ENCODE results near the gene GNB1. TPM values are rescaled to one million over a fixed set of nuclear protein-coding genes. Genes with fewer than 3 reads are reported as not detected.
A peak's percentile ranks its signal among the peaks of the same experiment; 100 is the strongest.
"Not testable (repeated sequence)": the region's sequence is repeated elsewhere in the genome, so short reads cannot be mapped to it uniquely, and the experiment has no call there.

Gene GNB1
- total and polyA plus RNA-seq, 8 donors, result 49.6 to 195 (median 125) TPM

GRCh38 chr1:1861339-1861730, 29.6 kb downstream of the GNB1 start:
- DNase-seq, result no peak
- TF ChIP-seq POLR2AphosphoS5 (IDR thresholded peaks at IDR 0.05), result no peak
- no peak for TF ChIP-seq POLR2A (IDR thresholded peaks at IDR 0.05)
- no peak for TF ChIP-seq CTCF (IDR thresholded peaks at IDR 0.05)
- TF ChIP-seq EP300 (IDR thresholded peaks at IDR 0.05), result no peak
- Histone ChIP-seq H3K27me3 (no peaks in the 10 kb centered on the region), H3K36me3 (no peaks in the 10 kb centered on the region), H3K4me3 (no peak overlapping the region), H3K4me1 (peaks cover 54 to 98% (median 80%) of the 10 kb centered on the region in 4 donors), H3K9me3 (no peaks in the 10 kb centered on the region), H3K27ac (no peak overlapping the region)
- WGBS, 5 donors, result 67 to 88% (median 80%) methylated on average over 1 of the region's 1 CpG
- intact Hi-C loops (cut with DNase I; ENCODE audit: low total_unique reads), result no loop called here

GRCh38 chr1:1859970-1860697, 30.8 kb downstream of the GNB1 start:
- DNase-seq; H3K9me3 ChIP-seq; H3K27me3 ChIP-seq; H3K36me3 ChIP-seq; intact Hi-C loops (cut with DNase I; ENCODE audit: low total_unique reads); H3K4me3 ChIP-seq: not testable (repeated sequence)
- peak overlapping the region in 4 of 5 donors; percentile 81 to 86 (median 83) for H3K27ac ChIP-seq
- WGBS, 5 donors, result 79 to 86% (median 84%) methylated on average over 8 of the region's 8 CpGs
- H3K4me1 ChIP-seq, result peaks cover 56 to 98% (median 78%) of the 10 kb centered on the region in 4 donors

- TF ChIP-seq POLR2AphosphoS5 (IDR thresholded peaks at IDR 0.05) (peak in 2 of 3 donors; percentile 25 to 79), POLR2A (IDR thresholded peaks at IDR 0.05) (no peak), CTCF (IDR thresholded peaks at IDR 0.05) (peak in 2 of 7 experiments; percentile 29 to 34), EP300 (IDR thresholded peaks at IDR 0.05) (no peak)
- Histone ChIP-seq H3K36me3 (no peaks in the 10 kb centered on the region), H3K27ac (peak overlapping the region; percentile 81 to 86 (median 84))
Observed at GRCh38 chr1:1858382-1859086, 32.4 kb downstream of the GNB1 start.

GRCh38 chr1:1857096-1857703, 33.7 kb downstream of the GNB1 start:
- TF ChIP-seq CTCF (IDR thresholded peaks at IDR 0.05) (no peak), POLR2A (IDR thresholded peaks at IDR 0.05) (peak in 1 of 4 donors; percentile 41), EP300 (IDR thresholded peaks at IDR 0.05) (no peak), POLR2AphosphoS5 (IDR thresholded peaks at IDR 0.05) (peak in 2 of 3 donors; percentile 56 to 70)
- Histone ChIP-seq H3K27ac (peak overlapping the region; percentile 70 to 86 (median 82)), H3K4me1 (peaks cover 54 to 97% (median 79%) of the 10 kb centered on the region in 4 donors), H3K9me3 (no peaks in the 10 kb centered on the region), H3K27me3 (no peaks in the 10 kb centered on the region), H3K4me3 (no peak overlapping the region), H3K36me3 (peaks cover 0 to 4% (median 0%) of the 10 kb centered on the region in 4 donors)
- WGBS, 5 donors, result 39 to 51% (median 41%) methylated on average over 4 of the region's 4 CpGs
- DNase-seq, result peak in 1 of 2 donors; percentile 76
- intact Hi-C loops (cut with DNase I; ENCODE audit: low total_unique reads), result no loop called here

More at GRCh38 chr1:1858382-1859086, 32.4 kb downstream of the GNB1 start:
- no peaks in the 10 kb centered on the region for H3K9me3 ChIP-seq
- peak overlapping the region in 1 of 4 donors; percentile 22 for H3K4me3 ChIP-seq
- H3K4me1 ChIP-seq, result peaks cover 65 to 97% (median 82%) of the 10 kb centered on the region in 4 donors
- intact Hi-C loops (cut with DNase I; ENCODE audit: low total_unique reads), result no loop called here
- DNase-seq, result peak; percentile 81 to 95
- no peaks in the 10 kb centered on the region for H3K27me3 ChIP-seq
- WGBS, 5 donors, result 21 to 30% (median 26%) methylated on average over 9 of the region's 9 CpGs

- WGBS, 5 donors, result 85 to 96% (median 92%) methylated on average over 6 of the region's 6 CpGs
- Histone ChIP-seq H3K27ac (peak overlapping the region in 4 of 5 donors; percentile 21 to 86 (median 82)), H3K4me1 (peaks cover 52 to 95% (median 71%) of the 10 kb centered on the region in 4 donors)
- intact Hi-C loops (cut with DNase I; ENCODE audit: low total_unique reads); H3K27me3 ChIP-seq; H3K4me3 ChIP-seq; H3K36me3 ChIP-seq; H3K9me3 ChIP-seq; DNase-seq: not testable (repeated sequence)
Observed at GRCh38 chr1:1856161-1856560, 34.7 kb downstream of the GNB1 start.
